Prostate gland (tissue), 2 donors: ENCODE results near the gene TARS1.

ENCODE experiments used
- POLR2A ChIP-seq: fragments of 450-650 bp; IDR thresholded peaks from one replicate; pipeline ENCODE4 v1.6.1; 2016; ENCODE audit warnings: antibody characterized with exemption, mild to moderate bottlenecking
- TF ChIP-seq, protein P1 (sequence below), 4 experiments: fragments of 200-600 bp in 2 of 4; fragments of 450-650 bp in 2 of 4; sonication (generic) in 2 of 4; IDR thresholded peaks; 1 replicate in 3 of 4; 2 replicates in 1 of 4; pipeline ENCODE4 v1.5.1; 2016 to 2019; ENCODE audit warnings: antibody characterized with exemption in 4 of 4, mild to moderate bottlenecking in 2 of 4, moderate library complexity in 2 of 4

DNA sequence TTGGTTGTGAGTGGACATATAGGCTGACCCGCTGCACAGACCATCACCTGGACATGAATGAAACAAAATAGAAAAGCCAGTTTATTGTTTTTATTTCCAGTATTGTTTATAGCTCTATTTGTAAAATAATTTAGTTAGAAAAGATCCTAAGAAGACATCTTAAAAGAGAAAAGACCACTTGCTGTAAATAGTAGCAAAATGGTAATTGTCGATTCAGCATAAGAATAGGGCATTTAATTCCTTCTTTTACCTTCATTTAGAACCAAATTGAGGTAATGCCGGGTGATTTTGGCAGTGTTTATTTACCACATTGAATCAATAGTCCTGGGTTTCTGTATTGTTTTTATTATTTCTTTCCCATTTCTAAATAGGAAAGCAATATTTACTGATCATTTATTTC, 7.4 kb downstream of the TARS1 start:
- TF ChIP-seq, protein P1, sequence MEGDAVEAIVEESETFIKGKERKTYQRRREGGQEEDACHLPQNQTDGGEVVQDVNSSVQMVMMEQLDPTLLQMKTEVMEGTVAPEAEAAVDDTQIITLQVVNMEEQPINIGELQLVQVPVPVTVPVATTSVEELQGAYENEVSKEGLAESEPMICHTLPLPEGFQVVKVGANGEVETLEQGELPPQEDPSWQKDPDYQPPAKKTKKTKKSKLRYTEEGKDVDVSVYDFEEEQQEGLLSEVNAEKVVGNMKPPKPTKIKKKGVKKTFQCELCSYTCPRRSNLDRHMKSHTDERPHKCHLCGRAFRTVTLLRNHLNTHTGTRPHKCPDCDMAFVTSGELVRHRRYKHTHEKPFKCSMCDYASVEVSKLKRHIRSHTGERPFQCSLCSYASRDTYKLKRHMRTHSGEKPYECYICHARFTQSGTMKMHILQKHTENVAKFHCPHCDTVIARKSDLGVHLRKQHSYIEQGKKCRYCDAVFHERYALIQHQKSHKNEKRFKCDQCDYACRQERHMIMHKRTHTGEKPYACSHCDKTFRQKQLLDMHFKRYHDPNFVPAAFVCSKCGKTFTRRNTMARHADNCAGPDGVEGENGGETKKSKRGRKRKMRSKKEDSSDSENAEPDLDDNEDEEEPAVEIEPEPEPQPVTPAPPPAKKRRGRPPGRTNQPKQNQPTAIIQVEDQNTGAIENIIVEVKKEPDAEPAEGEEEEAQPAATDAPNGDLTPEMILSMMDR (IDR thresholded peaks at IDR 0.05) = no peak
- TF ChIP-seq POLR2A = no peak
